GM21423 (cell line): ENCODE measurements around the gene FXYD1.

Experiments
- ATAC-seq: cut with Tn5 transposase; IDR thresholded peaks from one replicate; pipeline ENCODE4 v1.9.1; 2021; ENCODE audit warnings: mild to moderate bottlenecking, moderate library complexity; ENCODE audit not compliant: unreplicated experiment

The FXYD1 gene

GRCh38 chr19:35160629-35161433 is 22.2 kb downstream of the FXYD1 start:
- ATAC-seq: no peak

GRCh38 chr19:35161434-35161743 is 22.8 kb downstream of the FXYD1 start:
- no peak for ATAC-seq

GRCh38 chr19:35162471-35163326 is 24.1 kb downstream of the FXYD1 start:
- no peak for ATAC-seq

GRCh38 chr19:35164418-35164817 is 25.8 kb downstream of the FXYD1 start:
- no peak for ATAC-seq

- no peak for ATAC-seq
Measured at GRCh38 chr19:35165200-35166058, 26.8 kb downstream of the FXYD1 start.

GRCh38 chr19:35166100-35167063 is 27.8 kb downstream of the FXYD1 start:
- ATAC-seq: no peak

GRCh38 chr19:35167251-35168119 is 28.9 kb downstream of the FXYD1 start:
- ATAC-seq: no peak

GRCh38 chr19:35168196-35168595 is 29.6 kb downstream of the FXYD1 start:
- ATAC-seq: no peak

- no peak for ATAC-seq
Measured at GRCh38 chr19:35169221-35169995, 30.8 kb downstream of the FXYD1 start.

GRCh38 chr19:35170359-35171061 is 31.9 kb downstream of the FXYD1 start:
- ATAC-seq: no peak

GRCh38 chr19:35171730-35172129 is 33.1 kb downstream of the FXYD1 start:
- no peak for ATAC-seq

GRCh38 chr19:35174226-35174625 is 35.6 kb downstream of the FXYD1 start:
- ATAC-seq: no peak

GRCh38 chr19:35176181-35176570 is 37.6 kb downstream of the FXYD1 start:
- ATAC-seq: no peak

GRCh38 chr19:35177377-35178274 is 39.0 kb downstream of the FXYD1 start:
- ATAC-seq: no peak

GRCh38 chr19:35178701-35179100 is 40.1 kb downstream of the FXYD1 start:
- ATAC-seq: no peak

- no peak for ATAC-seq
Measured at GRCh38 chr19:35179830-35180229, 41.2 kb downstream of the FXYD1 start.

GRCh38 chr19:35181387-35181786 is 42.8 kb downstream of the FXYD1 start:
- ATAC-seq: no peak
